ENCODE results near the gene HDGF.

Gene HDGF

GRCh38 chr1:156751451-156751756 is at the start of gene HDGF:
TSS of gene HDGF (minus strand) at chr1:156751675. CDS start at chr1:156751429, 246 bp downstream.
- DNase-seq, result no peak
- peak within 1 kb of the TSS; percentile 82 to 91 for H3K4me3 ChIP-seq
- no peaks in the 10 kb centered on the region for H3K27me3 ChIP-seq
- H3K27ac ChIP-seq, result peak within 1 kb of the TSS; percentile 98 to 99
- TF ChIP-seq CTCF (IDR thresholded peaks at IDR 0.05), result no peak
- H3K36me3 ChIP-seq, result no peaks in the 10 kb centered on the region
- intact Hi-C loops (cut with DNase I; ENCODE audit: low total_unique reads), result no loop called here
- peaks cover 0 to 48% (median 43%) of the 10 kb centered on the region in 4 donors for H3K4me1 ChIP-seq
- no peaks in the 10 kb centered on the region for H3K9me3 ChIP-seq

GRCh38 chr1:156797212-156797871 is 45.9 kb upstream of the HDGF start:
- H3K9me3 ChIP-seq, result no peaks in the 10 kb centered on the region
- no peak overlapping the region for H3K4me3 ChIP-seq
- peaks cover 86 to 96% (median 89%) of the 10 kb centered on the region in 3 donors for H3K36me3 ChIP-seq
- DNase-seq, result no peak
- no peak overlapping the region for H3K27ac ChIP-seq
- H3K27me3 ChIP-seq, result no peaks in the 10 kb centered on the region
- intact Hi-C loops (cut with DNase I; ENCODE audit: low total_unique reads), result no loop called here
- H3K4me1 ChIP-seq, result no peaks in the 10 kb centered on the region
- peak; percentile 54 to 59 for TF ChIP-seq CTCF (IDR thresholded peaks at IDR 0.05)

- H3K36me3 ChIP-seq, result peaks cover 93 to 100% (median 95%) of the 10 kb centered on the region in 3 donors
- H3K9me3 ChIP-seq, result no peaks in the 10 kb centered on the region
- intact Hi-C loops (cut with DNase I; ENCODE audit: low total_unique reads), result no loop called here
- H3K27me3 ChIP-seq, result no peaks in the 10 kb centered on the region
- no peak overlapping the region for H3K4me3 ChIP-seq
- no peaks in the 10 kb centered on the region for H3K4me1 ChIP-seq
- no peak for DNase-seq
- H3K27ac ChIP-seq, result no peak overlapping the region
- no peak for TF ChIP-seq CTCF (IDR thresholded peaks at IDR 0.05)
Measured at GRCh38 chr1:156796340-156797097, 45.0 kb upstream of the HDGF start.

GRCh38 chr1:156795787-156796186 is 44.3 kb upstream of the HDGF start:
- Histone ChIP-seq H3K27me3 (no peaks in the 10 kb centered on the region), H3K27ac (no peak overlapping the region), H3K36me3 (peaks cover 95 to 100% (median 95%) of the 10 kb centered on the region in 3 donors), H3K4me3 (no peak overlapping the region), H3K4me1 (no peaks in the 10 kb centered on the region), H3K9me3 (no peaks in the 10 kb centered on the region)
- TF ChIP-seq CTCF (IDR thresholded peaks at IDR 0.05), result no peak
- DNase-seq, result no peak
- intact Hi-C loops (cut with DNase I; ENCODE audit: low total_unique reads), result no loop called here

GRCh38 chr1:156795374-156795733 is 43.9 kb upstream of the HDGF start:
- H3K4me1 ChIP-seq, result no peaks in the 10 kb centered on the region
- TF ChIP-seq CTCF (IDR thresholded peaks at IDR 0.05), result no peak
- H3K36me3 ChIP-seq, result peaks cover 91 to 97% (median 95%) of the 10 kb centered on the region in 3 donors
- intact Hi-C loops (cut with DNase I; ENCODE audit: low total_unique reads), result no loop called here
- no peaks in the 10 kb centered on the region for H3K9me3 ChIP-seq
- H3K27ac ChIP-seq, result no peak overlapping the region
- H3K27me3 ChIP-seq, result no peaks in the 10 kb centered on the region
- H3K4me3 ChIP-seq, result no peak overlapping the region
- DNase-seq, result no peak
